HEK293 (cell line): ENCODE measurements around the gene ZNF576.

ENCODE experiments used
- FEZF1 ChIP-seq: fragments of 450-650 bp; formaldehyde crosslinking; IDR thresholded peaks from 2 replicates; pipeline ENCODE4 v1.5.1; 2016; ENCODE audit warnings: missing biosample characterization, missing genetic modification characterization
- KLF1 ChIP-seq: fragments of 450-650 bp; formaldehyde crosslinking; IDR thresholded peaks from 2 replicates; pipeline ENCODE4 v1.5.1; 2016; ENCODE audit warnings: missing biosample characterization, missing genetic modification characterization
- MZF1 ChIP-seq: fragments of 450-650 bp; formaldehyde crosslinking; IDR thresholded peaks from 2 replicates; pipeline ENCODE4 v1.5.1; 2017; ENCODE audit warnings: missing biosample characterization, missing genetic modification characterization, borderline replicate concordance
- TRIM28 ChIP-seq: IDR thresholded peaks from 2 replicates; pipeline ENCODE4 v1.6.1; 2011; ENCODE audit warnings: low read length, control low read depth, borderline replicate concordance
- YY1 ChIP-seq: fragments of 450-650 bp; formaldehyde crosslinking; IDR thresholded peaks from 2 replicates; pipeline ENCODE4 v1.5.1; 2018; ENCODE audit warnings: missing biosample characterization, missing genetic modification characterization
- ZBTB20 ChIP-seq: fragments of 450-650 bp; formaldehyde crosslinking; IDR thresholded peaks from 2 replicates; pipeline ENCODE4 v1.5.1; 2016; ENCODE audit warnings: missing biosample characterization, missing genetic modification characterization
- ZFP37 ChIP-seq: fragments of 450-650 bp; formaldehyde crosslinking; IDR thresholded peaks from 2 replicates; pipeline ENCODE4 v1.5.1; 2016; ENCODE audit warnings: missing biosample characterization, missing genetic modification characterization
- ZNF341 ChIP-seq: fragments of 450-650 bp; formaldehyde crosslinking; IDR thresholded peaks from 2 replicates; pipeline ENCODE4; 2016; ENCODE audit warnings: low read depth, missing biosample characterization, missing genetic modification characterization
- ZNF366 ChIP-seq: fragments of 450-650 bp; formaldehyde crosslinking; conservative IDR thresholded peaks from 2 replicates; pipeline ENCODE4 v1.5.1; 2016; ENCODE audit warnings: missing biosample characterization, missing genetic modification characterization
- ZNF629 ChIP-seq: fragments of 450-650 bp; formaldehyde crosslinking; IDR thresholded peaks from 2 replicates; pipeline ENCODE4 v1.5.1; 2017; ENCODE audit warnings: missing biosample characterization, missing genetic modification characterization
- TF ChIP-seq, protein P1 (sequence below): fragments of 450-650 bp; formaldehyde crosslinking; IDR thresholded peaks from 2 replicates; pipeline ENCODE4 v1.5.1; 2016; ENCODE audit warnings: missing biosample characterization, missing genetic modification characterization
- TF ChIP-seq, protein P2 (sequence below): fragments of 450-650 bp; formaldehyde crosslinking; IDR thresholded peaks from 2 replicates; pipeline ENCODE4 v1.5.1; 2016; ENCODE audit warnings: missing biosample characterization, missing genetic modification characterization

DNA sequence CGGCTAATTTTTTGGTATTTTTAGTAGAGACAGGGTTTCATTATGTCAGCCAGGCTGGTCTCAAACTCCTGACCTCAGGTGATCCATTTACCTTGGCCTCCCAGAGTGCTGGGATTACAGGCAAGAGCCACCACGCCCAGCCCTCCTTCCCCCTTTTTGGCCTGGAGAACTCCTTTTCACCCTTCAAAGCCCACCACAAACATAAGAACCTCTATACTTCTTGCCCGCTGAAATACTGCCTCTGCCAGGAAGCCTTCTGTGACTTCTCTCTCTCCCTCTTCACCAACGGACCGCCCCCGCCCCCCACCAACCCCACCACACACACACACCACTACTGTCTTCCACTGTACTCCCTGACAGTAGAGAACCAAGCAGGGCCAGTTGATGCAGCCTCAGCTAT is 20.6 kb downstream of the ZNF576 start:
- TF ChIP-seq, protein P1, sequence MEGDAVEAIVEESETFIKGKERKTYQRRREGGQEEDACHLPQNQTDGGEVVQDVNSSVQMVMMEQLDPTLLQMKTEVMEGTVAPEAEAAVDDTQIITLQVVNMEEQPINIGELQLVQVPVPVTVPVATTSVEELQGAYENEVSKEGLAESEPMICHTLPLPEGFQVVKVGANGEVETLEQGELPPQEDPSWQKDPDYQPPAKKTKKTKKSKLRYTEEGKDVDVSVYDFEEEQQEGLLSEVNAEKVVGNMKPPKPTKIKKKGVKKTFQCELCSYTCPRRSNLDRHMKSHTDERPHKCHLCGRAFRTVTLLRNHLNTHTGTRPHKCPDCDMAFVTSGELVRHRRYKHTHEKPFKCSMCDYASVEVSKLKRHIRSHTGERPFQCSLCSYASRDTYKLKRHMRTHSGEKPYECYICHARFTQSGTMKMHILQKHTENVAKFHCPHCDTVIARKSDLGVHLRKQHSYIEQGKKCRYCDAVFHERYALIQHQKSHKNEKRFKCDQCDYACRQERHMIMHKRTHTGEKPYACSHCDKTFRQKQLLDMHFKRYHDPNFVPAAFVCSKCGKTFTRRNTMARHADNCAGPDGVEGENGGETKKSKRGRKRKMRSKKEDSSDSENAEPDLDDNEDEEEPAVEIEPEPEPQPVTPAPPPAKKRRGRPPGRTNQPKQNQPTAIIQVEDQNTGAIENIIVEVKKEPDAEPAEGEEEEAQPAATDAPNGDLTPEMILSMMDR (tag by site-specific recombination) = no peak
- no peak for TF ChIP-seq MZF1 (tag by site-specific recombination)
- peak; percentile 35; the same call in 1 of the 2 replicates for TF ChIP-seq ZBTB20 (tag by site-specific recombination)
- TF ChIP-seq TRIM28 = no peak
- no peak for TF ChIP-seq ZNF366
- TF ChIP-seq FEZF1 (tag by site-specific recombination) = no peak
- no peak for TF ChIP-seq YY1 (tag by site-specific recombination)
- TF ChIP-seq ZFP37 (tag by site-specific recombination) = no peak
- no peak for TF ChIP-seq KLF1 (tag by site-specific recombination)
- TF ChIP-seq, protein P2, sequence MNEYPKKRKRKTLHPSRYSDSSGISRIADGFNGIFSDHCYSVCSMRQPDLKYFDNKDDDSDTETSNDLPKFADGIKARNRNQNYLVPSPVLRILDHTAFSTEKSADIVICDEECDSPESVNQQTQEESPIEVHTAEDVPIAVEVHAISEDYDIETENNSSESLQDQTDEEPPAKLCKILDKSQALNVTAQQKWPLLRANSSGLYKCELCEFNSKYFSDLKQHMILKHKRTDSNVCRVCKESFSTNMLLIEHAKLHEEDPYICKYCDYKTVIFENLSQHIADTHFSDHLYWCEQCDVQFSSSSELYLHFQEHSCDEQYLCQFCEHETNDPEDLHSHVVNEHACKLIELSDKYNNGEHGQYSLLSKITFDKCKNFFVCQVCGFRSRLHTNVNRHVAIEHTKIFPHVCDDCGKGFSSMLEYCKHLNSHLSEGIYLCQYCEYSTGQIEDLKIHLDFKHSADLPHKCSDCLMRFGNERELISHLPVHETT = no peak
- no peak for TF ChIP-seq ZNF341 (tag by site-specific recombination)
- no peak for TF ChIP-seq ZNF629 (tag by site-specific recombination)
